Heart left ventricle (tissue), 13 donors: ENCODE data around the gene UPP2.

ENCODE experiments used
- CTCF ChIP-seq, 12 donors: fragments of 200-600 bp; sonication (generic) in 4 of 12; IDR thresholded peaks; one replicate each; pipeline versions ENCODE4 v1.5.0 to v1.8.0; 2018 to 2022; ENCODE audit warnings: antibody characterized with exemption in 12 of 12, mild to moderate bottlenecking in 5 of 12
- POLR2A ChIP-seq, 2 donors: fragments of 450-650 bp; IDR thresholded peaks; one replicate each; pipeline ENCODE4 v1.6.1; 2017; ENCODE audit warnings: antibody characterized with exemption in 2 of 2, mild to moderate bottlenecking in 2 of 2, moderate library complexity in 2 of 2
- donor health status: ischemic (EF 13 %, LVEDD 7.1; RV severe dilation, severe dysfunction).
- donor health status: DM: no; HTN: yes; CAD: no.
- donor health status: DM: no; HTN: no; CAD: no.
- donor health status: ischemic (EF 25% LVEDD 6.9; RV normal size, moderate dysfunction).
- donor health status: ischemic (EF 25% LVEDD 5.7; RV mildly dilated, moderate dysfunction).
- donor health status: ischemic (EF 35%, LVEDD 5.7; RV mildly dilated, moderate dysfunction).
- donor health status: nonischemic (EF 11% LVEDD 7.7; RV severe dilation, severe dysfunction).
- donor health status: DM: yes; HTN: yes; CAD: no.
- donor health status: PGD.
- donor health status: ischemic (EF 29% LVEDD 5.4; RV normal size, mild dysfunction).
- donor health status: nonischemic (EF 23%, LVEDD 6.1; RV moderate dilation, normal function).

GRCh38 chr2:158135096-158135495 is 33.4 kb downstream of the UPP2 start:
- TF ChIP-seq CTCF (IDR thresholded peaks at IDR 0.05), result no peak
- no peak for TF ChIP-seq POLR2A (IDR thresholded peaks at IDR 0.05)
